ENCODE measurements around the gene C1QTNF6.

Gene C1QTNF6

DNA sequence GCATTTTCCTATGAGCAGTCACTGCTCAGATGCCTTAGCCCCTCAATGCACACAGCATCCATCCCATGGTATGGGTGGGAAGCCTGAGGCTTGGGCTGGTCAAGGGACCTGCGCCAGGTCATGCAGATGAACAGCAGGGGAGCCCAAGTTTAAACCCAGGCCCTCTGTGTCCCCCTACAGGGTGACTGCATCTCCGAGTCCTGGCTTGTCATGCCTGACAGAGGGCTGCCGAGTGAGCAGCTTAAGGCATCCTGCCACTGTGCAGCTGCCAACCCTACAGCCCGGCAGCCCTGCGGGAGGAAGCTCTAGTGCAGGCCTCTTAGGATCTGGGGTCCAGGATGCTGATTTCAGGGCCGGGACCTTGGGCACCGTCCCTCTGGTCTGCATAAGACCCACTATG, 48.3 kb downstream of the C1QTNF6 start:
- DNase-seq, result no peak

DNA sequence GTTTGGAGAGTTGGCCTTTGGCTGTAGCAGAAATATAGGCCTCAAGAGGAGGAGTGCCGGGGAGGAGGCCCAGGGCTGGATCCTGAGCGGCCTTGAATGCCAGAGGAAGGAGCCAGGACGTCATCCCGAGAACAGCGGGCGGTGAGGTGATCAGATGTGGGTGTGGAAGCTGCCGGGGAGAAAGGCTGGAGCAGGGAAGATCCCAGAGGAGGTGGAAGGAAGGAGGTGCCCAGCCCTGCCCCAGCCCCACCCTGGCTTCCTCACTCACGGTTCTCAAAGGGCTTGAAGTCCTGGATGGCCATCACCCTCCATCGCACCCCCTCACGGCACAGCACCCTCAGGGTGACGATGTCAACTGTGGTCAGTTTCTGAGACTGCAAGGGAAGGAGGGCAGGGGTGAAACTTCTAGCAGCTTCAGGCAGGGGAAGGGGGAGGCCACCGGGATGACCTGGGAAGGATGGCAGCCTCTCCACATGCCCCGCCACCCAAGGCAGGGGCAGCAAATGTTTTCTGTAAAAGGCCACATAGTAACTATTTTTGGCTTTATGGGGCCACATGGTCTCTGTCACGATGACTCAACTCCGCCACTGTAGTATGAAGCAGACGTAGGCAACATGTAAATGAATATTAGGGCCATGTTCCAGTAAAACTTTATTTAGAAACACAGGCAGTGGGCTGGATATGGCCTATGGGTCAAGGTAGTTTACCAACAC, 49.0 kb downstream of the C1QTNF6 start:
- DNase-seq, result no peak

DNA sequence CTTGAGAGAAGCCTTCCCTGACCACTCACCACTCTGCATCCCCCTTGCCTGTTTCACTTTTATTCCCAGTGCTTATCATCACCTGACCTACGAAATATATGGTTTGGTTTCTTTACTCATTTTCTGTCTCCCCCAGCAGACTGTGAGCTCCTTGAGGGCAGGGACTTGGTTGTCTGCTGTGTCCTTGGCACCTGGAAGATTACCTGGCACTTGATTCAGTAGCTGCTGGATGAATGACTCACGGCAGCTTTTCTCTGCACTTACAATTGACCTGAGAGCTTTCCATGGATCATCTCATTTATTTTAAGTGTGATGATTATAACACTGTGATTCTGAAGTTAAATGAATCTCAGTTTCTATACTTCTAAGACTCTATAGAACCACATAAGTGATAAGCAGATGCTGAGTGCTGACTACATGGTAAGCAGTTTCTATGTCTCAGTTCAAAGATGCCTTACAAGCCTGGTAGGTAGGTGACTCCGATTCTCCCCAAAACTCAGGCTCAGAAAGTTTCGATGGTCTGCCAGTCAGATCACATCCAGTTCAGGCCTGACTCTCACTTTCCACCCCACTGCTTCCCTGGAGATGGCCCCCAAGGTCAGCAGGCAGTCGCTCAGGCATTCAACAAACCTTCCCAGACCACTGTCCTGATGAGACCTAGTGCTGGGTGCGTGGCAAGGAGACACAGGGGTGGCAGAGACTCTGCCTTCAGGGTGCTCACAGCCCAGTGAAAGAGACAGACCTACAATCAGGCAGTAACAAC, 50.0 kb downstream of the C1QTNF6 start:
- DNase-seq, result no peak

DNA sequence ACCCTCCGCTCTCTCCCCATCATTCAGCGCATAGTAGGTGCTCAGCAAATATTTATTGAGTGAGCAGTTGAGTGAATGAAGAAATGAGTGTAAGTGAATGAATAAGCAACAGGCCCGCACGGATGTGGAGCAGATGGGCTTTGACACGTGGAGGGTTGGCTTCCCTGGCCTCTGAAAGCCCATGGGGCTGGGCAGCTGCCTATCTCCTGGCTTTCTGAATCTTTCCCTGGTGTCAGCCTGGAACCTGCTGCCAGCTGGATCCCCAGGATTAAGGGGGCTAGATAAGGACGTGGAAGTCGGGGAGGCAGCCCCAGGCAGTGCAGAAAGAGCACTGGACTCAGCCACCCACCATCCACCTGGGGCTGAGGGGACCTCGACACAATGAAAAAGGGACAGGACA, 50.9 kb downstream of the C1QTNF6 start:
- no peak for DNase-seq

DNA sequence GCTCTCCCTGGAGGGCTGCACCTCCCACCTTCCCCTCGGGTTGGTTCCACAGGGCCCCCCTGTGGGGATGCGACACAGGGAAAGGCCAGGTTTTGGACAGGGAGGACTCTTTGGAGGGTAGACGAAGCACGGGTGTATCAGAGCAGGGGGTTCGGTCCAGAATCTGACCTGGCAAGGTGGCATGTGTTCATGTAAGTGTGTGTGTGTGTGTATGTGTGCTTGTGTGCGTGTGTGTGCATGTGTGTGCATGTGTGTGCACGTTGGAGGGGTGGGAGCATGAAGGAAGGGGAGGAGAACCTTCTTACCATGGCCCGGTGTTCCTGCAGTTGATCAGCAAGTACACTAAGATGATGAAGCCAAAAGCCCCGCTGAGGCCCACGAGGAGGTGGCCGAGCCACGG, 53.0 kb downstream of the C1QTNF6 start:
- no peak for DNase-seq

DNA sequence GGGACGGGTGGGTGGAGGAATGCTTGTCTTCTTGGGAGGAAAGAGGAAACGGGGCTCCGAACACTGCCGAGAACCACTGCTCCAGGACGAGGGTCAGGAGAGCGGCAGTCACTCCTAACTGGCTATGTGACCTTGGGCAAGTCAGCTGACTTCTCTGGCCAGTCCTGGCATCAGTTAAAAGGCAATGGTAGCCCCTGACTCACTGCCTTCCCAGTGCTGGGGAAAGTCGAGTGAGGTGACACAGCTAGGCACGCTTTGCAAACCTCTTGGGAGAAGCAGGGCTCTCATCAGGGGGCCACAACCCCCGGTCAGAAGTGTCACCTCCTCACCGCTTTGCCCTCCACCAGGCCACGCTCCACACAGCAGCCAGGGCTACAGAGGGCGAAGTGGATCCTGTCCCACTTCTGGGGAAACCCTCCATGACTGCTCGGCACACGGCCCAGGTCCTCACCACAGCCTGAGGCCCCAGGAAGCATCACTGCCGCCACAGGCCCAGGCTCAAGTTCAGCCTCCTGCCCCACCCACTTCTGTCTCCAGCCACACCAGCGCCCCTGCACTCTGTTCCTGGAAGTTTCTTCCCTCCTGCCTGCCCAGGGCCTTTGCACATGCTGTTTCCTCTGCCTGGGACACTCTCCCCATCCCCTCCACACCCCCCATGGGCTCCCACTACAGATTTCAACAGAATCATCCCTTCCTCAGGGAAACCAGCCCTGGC, 54.6 kb downstream of the C1QTNF6 start:
- no peak for DNase-seq

DNA sequence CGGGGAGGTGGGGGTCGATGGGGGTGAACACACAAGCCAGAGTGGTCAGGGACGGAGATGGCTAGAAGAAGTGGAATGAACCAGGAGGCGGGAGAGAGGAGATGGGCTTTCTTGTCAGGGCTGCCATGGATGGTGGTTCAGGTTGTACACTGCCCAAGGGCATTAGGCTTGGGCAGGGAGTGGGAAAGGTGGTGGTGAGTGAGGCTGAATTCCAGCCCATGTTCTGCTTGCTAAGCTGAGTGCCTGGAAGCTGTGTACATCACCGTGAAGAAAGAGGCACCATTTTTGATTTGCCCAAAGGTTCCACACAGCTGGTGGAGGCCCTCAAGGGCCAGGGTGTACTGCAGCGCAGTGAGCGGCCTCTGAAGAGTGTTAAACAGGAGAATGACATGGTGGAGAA, 55.3 kb downstream of the C1QTNF6 start:
- no peak for DNase-seq
